HG02623 (cell line): ENCODE results near the gene PRKCB.
"Not testable (repeated sequence)": the region's sequence is repeated elsewhere in the genome, so short reads cannot be mapped to it uniquely, and the experiment has no call there.

Experiments used
- ATAC-seq: cut with Tn5 transposase; IDR thresholded peaks from one replicate; pipeline ENCODE4 v1.9.1; 2021; ENCODE audit warnings: moderate library complexity; ENCODE audit not compliant: unreplicated experiment

PRKCB gene

GRCh38 chr16:24151482-24151939, 315.7 kb downstream of the PRKCB start:
- no peak for ATAC-seq

GRCh38 chr16:24152048-24152447, 316.3 kb downstream of the PRKCB start:
- ATAC-seq = not testable (repeated sequence)

- no peak for ATAC-seq
Measured at GRCh38 chr16:24152826-24153225, 317.0 kb downstream of the PRKCB start.

- ATAC-seq = no peak
Measured at GRCh38 chr16:24156777-24157176, 321.0 kb downstream of the PRKCB start.

GRCh38 chr16:24163935-24164334, 328.2 kb downstream of the PRKCB start:
- no peak for ATAC-seq

GRCh38 chr16:24164416-24164815, 328.6 kb downstream of the PRKCB start:
- no peak for ATAC-seq

- no peak for ATAC-seq
Measured at GRCh38 chr16:24165273-24165672, 329.5 kb downstream of the PRKCB start.

- no peak for ATAC-seq
Measured at GRCh38 chr16:24166661-24167528, 331.1 kb downstream of the PRKCB start.

GRCh38 chr16:24168856-24169255, 333.1 kb downstream of the PRKCB start:
- no peak for ATAC-seq

GRCh38 chr16:24170407-24170806, 334.6 kb downstream of the PRKCB start:
- ATAC-seq = no peak

GRCh38 chr16:24174504-24174903, 338.7 kb downstream of the PRKCB start:
- no peak for ATAC-seq

GRCh38 chr16:24174957-24175356, 339.2 kb downstream of the PRKCB start:
- ATAC-seq = no peak

- ATAC-seq = no peak
Measured at GRCh38 chr16:24178496-24178895, 342.7 kb downstream of the PRKCB start.

GRCh38 chr16:24180451-24180850, 344.7 kb downstream of the PRKCB start:
- ATAC-seq = no peak

GRCh38 chr16:24188021-24188542, 352.3 kb downstream of the PRKCB start:
- no peak for ATAC-seq

- no peak for ATAC-seq
Measured at GRCh38 chr16:24188751-24189318, 353.1 kb downstream of the PRKCB start.

- ATAC-seq = no peak
Measured at GRCh38 chr16:24189941-24190340, 354.2 kb downstream of the PRKCB start.

- ATAC-seq = no peak
Measured at GRCh38 chr16:24191876-24192402, 356.2 kb downstream of the PRKCB start.

- ATAC-seq = no peak
Measured at GRCh38 chr16:24195221-24195620, 359.4 kb downstream of the PRKCB start.

- no peak for ATAC-seq
Measured at GRCh38 chr16:24198807-24199533, 363.2 kb downstream of the PRKCB start.

- no peak for ATAC-seq
Measured at GRCh38 chr16:24203675-24204074, 367.9 kb downstream of the PRKCB start.
